Measurements from ENCODE around the gene GSTA4.

- TF ChIP-seq CTCF (IDR thresholded peaks at IDR 0.05 in 8 of 11, conservative IDR thresholded peaks at IDR 0.05 in 3 of 11): no peak
- TF ChIP-seq POLR2A (IDR thresholded peaks at IDR 0.05): no peak
- TF ChIP-seq POLR2AphosphoS5 (IDR thresholded peaks at IDR 0.05): no peak
These were observed 19.7 kb upstream of the GSTA4 start for GRCh38 chr6:53014744-53015143.

Measured in spleen (tissue), 7 donors.